ENCODE measurements around the gene LTF. TPM values are rescaled to one million over a fixed set of nuclear protein-coding genes. Genes with fewer than 3 reads are reported as not detected.

Gene LTF
- not detected in 2 replicates for total RNA-seq (2014; rRNA removed; shearing (Covaris generic); ENCODE audit: low replicate concordance)

GRCh38 chr3:46464326-46465195 lies at the start of gene LTF:
TSS of gene LTF (minus strand) at chr3:46464905. CDS start at chr3:46464867, 38 bp downstream.
- Histone ChIP-seq H3K4me3 (no peak within 1 kb of the TSS), H3K27me3 (no peaks in the 10 kb centered on the region), H3K9me3 (no peaks in the 10 kb centered on the region), H3K36me3 (no peaks in the 10 kb centered on the region)
- DNase-seq, result no peak

GRCh38 chr3:46512191-46512749 lies 47.6 kb upstream of the LTF start:
- Histone ChIP-seq H3K4me3 (no peak overlapping the region), H3K36me3 (no peaks in the 10 kb centered on the region), H3K27me3 (no peaks in the 10 kb centered on the region), H3K9me3 (no peaks in the 10 kb centered on the region)
- no peak for DNase-seq

GRCh38 chr3:46509661-46510187 lies 45.0 kb upstream of the LTF start:
- Histone ChIP-seq H3K27me3 (no peaks in the 10 kb centered on the region), H3K9me3 (no peaks in the 10 kb centered on the region), H3K36me3 (no peaks in the 10 kb centered on the region), H3K4me3 (no peak overlapping the region)
- DNase-seq, result no peak

- H3K27me3 ChIP-seq, result no peaks in the 10 kb centered on the region
Observed at GRCh38 chr3:46508850-46509591, 44.3 kb upstream of the LTF start.

GRCh38 chr3:46506526-46506925 lies 41.8 kb upstream of the LTF start:
- no peaks in the 10 kb centered on the region for H3K9me3 ChIP-seq
- no peaks in the 10 kb centered on the region for H3K27me3 ChIP-seq
- DNase-seq, result no peak
- H3K36me3 ChIP-seq, result no peaks in the 10 kb centered on the region
- no peak overlapping the region for H3K4me3 ChIP-seq

More at GRCh38 chr3:46508850-46509591, 44.3 kb upstream of the LTF start:
- DNase-seq, result no peak
- H3K36me3 ChIP-seq, result no peaks in the 10 kb centered on the region
- H3K4me3 ChIP-seq, result no peak overlapping the region
- H3K9me3 ChIP-seq, result no peaks in the 10 kb centered on the region

GRCh38 chr3:46505953-46506352 lies 41.2 kb upstream of the LTF start:
- no peak for DNase-seq
- Histone ChIP-seq H3K4me3 (no peak overlapping the region), H3K9me3 (no peaks in the 10 kb centered on the region), H3K27me3 (no peaks in the 10 kb centered on the region), H3K36me3 (no peaks in the 10 kb centered on the region)

- Histone ChIP-seq H3K36me3 (no peaks in the 10 kb centered on the region), H3K27me3 (no peaks in the 10 kb centered on the region), H3K9me3 (no peaks in the 10 kb centered on the region), H3K4me3 (no peak overlapping the region)
- no peak for DNase-seq
Observed at GRCh38 chr3:46504789-46505188, 40.1 kb upstream of the LTF start.

- no peak for DNase-seq
- no peak overlapping the region for H3K4me3 ChIP-seq
- H3K9me3 ChIP-seq, result no peaks in the 10 kb centered on the region
- H3K36me3 ChIP-seq, result no peaks in the 10 kb centered on the region
- no peaks in the 10 kb centered on the region for H3K27me3 ChIP-seq
Observed at GRCh38 chr3:46503200-46503874, 38.6 kb upstream of the LTF start.

GRCh38 chr3:46501702-46502101 lies 37.0 kb upstream of the LTF start:
- no peak for DNase-seq
- no peaks in the 10 kb centered on the region for H3K27me3 ChIP-seq
- H3K36me3 ChIP-seq, result no peaks in the 10 kb centered on the region
- H3K9me3 ChIP-seq, result no peaks in the 10 kb centered on the region
- no peak overlapping the region for H3K4me3 ChIP-seq

- H3K9me3 ChIP-seq, result no peaks in the 10 kb centered on the region
- H3K36me3 ChIP-seq, result no peaks in the 10 kb centered on the region
- DNase-seq, result no peak
- no peak overlapping the region for H3K4me3 ChIP-seq
- no peaks in the 10 kb centered on the region for H3K27me3 ChIP-seq
Observed at GRCh38 chr3:46500656-46501635, 36.2 kb upstream of the LTF start.

GRCh38 chr3:46498916-46499519 lies 34.3 kb upstream of the LTF start:
- no peaks in the 10 kb centered on the region for H3K36me3 ChIP-seq
- H3K4me3 ChIP-seq, result no peak overlapping the region
- H3K27me3 ChIP-seq, result no peaks in the 10 kb centered on the region
- DNase-seq, result no peak
- H3K9me3 ChIP-seq, result no peaks in the 10 kb centered on the region

GRCh38 chr3:46497556-46498265 lies 33.0 kb upstream of the LTF start, which contains the start of gene RTP3:
TSS of gene RTP3 (plus strand) at chr3:46497976. CDS start at chr3:46498063, 87 bp downstream.
- Histone ChIP-seq H3K4me3 (no peak within 1 kb of the TSS), H3K9me3 (no peaks in the 10 kb centered on the region), H3K36me3 (no peaks in the 10 kb centered on the region), H3K27me3 (no peaks in the 10 kb centered on the region)
- no peak for DNase-seq

- Histone ChIP-seq H3K9me3 (no peaks in the 10 kb centered on the region), H3K36me3 (no peaks in the 10 kb centered on the region), H3K27me3 (no peaks in the 10 kb centered on the region), H3K4me3 (no peak overlapping the region)
- no peak for DNase-seq
Observed at GRCh38 chr3:46496746-46497555, 32.2 kb upstream of the LTF start.

- Histone ChIP-seq H3K36me3 (no peaks in the 10 kb centered on the region), H3K27me3 (no peaks in the 10 kb centered on the region), H3K9me3 (no peaks in the 10 kb centered on the region), H3K4me3 (no peak overlapping the region)
- peak; percentile 47 for DNase-seq
Observed at GRCh38 chr3:46495901-46496456, 31.3 kb upstream of the LTF start.

All from MG63 (cell line).